GM18861 (cell line): Measurements from ENCODE around the gene KRTAP4-9.
"Not testable (repeated sequence)": the region's sequence is repeated elsewhere in the genome, so short reads cannot be mapped to it uniquely, and the experiment has no call there.

ENCODE experiments used
- ATAC-seq: cut with Tn5 transposase; IDR thresholded peaks from one replicate; pipeline ENCODE4 v1.9.1; 2021; ENCODE audit not compliant: unreplicated experiment

Gene KRTAP4-9

GRCh38 chr17:41126412-41126811 lies 21.2 kb downstream of the KRTAP4-9 start:
- no peak for ATAC-seq

GRCh38 chr17:41127371-41127770 lies 22.2 kb downstream of the KRTAP4-9 start:
- ATAC-seq: no peak

- ATAC-seq: no peak
Measured at GRCh38 chr17:41131979-41132378, 26.8 kb downstream of the KRTAP4-9 start.

- no peak for ATAC-seq
Measured at GRCh38 chr17:41133880-41134735, 28.9 kb downstream of the KRTAP4-9 start.

GRCh38 chr17:41139865-41140264 lies 34.7 kb downstream of the KRTAP4-9 start:
- ATAC-seq: not testable (repeated sequence)

- ATAC-seq: no peak
Measured at GRCh38 chr17:41140360-41141131, 35.4 kb downstream of the KRTAP4-9 start, which contains the start of gene KRTAP4-6. Gene KRTAP4-6, minus strand, starts transcription at chr17:41140544. Its CDS starts 57 bp downstream, at chr17:41140487.

- no peak for ATAC-seq
Measured at GRCh38 chr17:41141361-41141760, 36.2 kb downstream of the KRTAP4-9 start.

- no peak for ATAC-seq
Measured at GRCh38 chr17:41144846-41145245, 39.7 kb downstream of the KRTAP4-9 start.

- no peak for ATAC-seq
Measured at GRCh38 chr17:41145261-41145660, 40.1 kb downstream of the KRTAP4-9 start.

- no peak for ATAC-seq
Measured at GRCh38 chr17:41147531-41148204, 42.5 kb downstream of the KRTAP4-9 start.

GRCh38 chr17:41148971-41149651 lies 43.9 kb downstream of the KRTAP4-9 start:
- ATAC-seq: not testable (repeated sequence)

GRCh38 chr17:41149652-41149985 lies 44.4 kb downstream of the KRTAP4-9 start, which contains the start of gene KRTAP4-5:
Gene KRTAP4-5, minus strand, starts transcription at chr17:41149825. Its CDS starts 58 bp downstream, at chr17:41149767.
- ATAC-seq: no peak

- no peak for ATAC-seq
Measured at GRCh38 chr17:41150026-41150425, 44.8 kb downstream of the KRTAP4-9 start.

GRCh38 chr17:41151525-41151924 lies 46.3 kb downstream of the KRTAP4-9 start:
- ATAC-seq: no peak

GRCh38 chr17:41153856-41154255 lies 48.7 kb downstream of the KRTAP4-9 start:
- no peak for ATAC-seq
